ENCODE measurements around the gene KLHL9. TPM values are rescaled to one million over a fixed set of nuclear protein-coding genes. Genes with fewer than 3 reads are reported as not detected.
"Not testable (repeated sequence)": the region's sequence is repeated elsewhere in the genome, so short reads cannot be mapped to it uniquely, and the experiment has no call there.

Gene KLHL9
- total RNA-seq (24.8 TPM), polyA plus RNA-seq (14.4 TPM)
- long read RNA-seq, donor 1, full-length matches to known transcripts, result 2 of 2 reads
- long read RNA-seq, donor 1, partial matches to known transcripts, result 0 of 2 reads
- long read RNA-seq, donor 1, other reads (novel, unspliced or antisense), result 0 of 2 reads
- long read RNA-seq, donor 2, result 0 reads
- long read RNA-seq, donor 3, full-length matches to known transcripts, result 36 of 36 reads
- long read RNA-seq, donor 3, partial matches to known transcripts, result 0 of 36 reads
- long read RNA-seq, donor 3, other reads (novel, unspliced or antisense), result 0 of 36 reads
- long read RNA-seq, donor 4, full-length matches to known transcripts, result 14 of 14 reads
- long read RNA-seq, donor 4, partial matches to known transcripts, result 0 of 14 reads
- long read RNA-seq, donor 4, other reads (novel, unspliced or antisense), result 0 of 14 reads
- long read RNA-seq, donor 5, full-length matches to known transcripts, result 44 of 44 reads
- long read RNA-seq, donor 5, partial matches to known transcripts, result 0 of 44 reads
- long read RNA-seq, donor 5, other reads (novel, unspliced or antisense), result 0 of 44 reads
- long read RNA-seq, donor 6, full-length matches to known transcripts, result 17 of 17 reads
- long read RNA-seq, donor 6, partial matches to known transcripts, result 0 of 17 reads
- long read RNA-seq, donor 6, other reads (novel, unspliced or antisense), result 0 of 17 reads
- long read RNA-seq, donor 7, full-length matches to known transcripts, result 31 of 31 reads
- long read RNA-seq, donor 7, partial matches to known transcripts, result 0 of 31 reads
- long read RNA-seq, donor 7, other reads (novel, unspliced or antisense), result 0 of 31 reads
- long read RNA-seq, donor 8, full-length matches to known transcripts, result 9 of 9 reads
- long read RNA-seq, donor 8, partial matches to known transcripts, result 0 of 9 reads
- long read RNA-seq, donor 8, other reads (novel, unspliced or antisense), result 0 of 9 reads
- long read RNA-seq, donor 9, full-length matches to known transcripts, result 19 of 19 reads
- long read RNA-seq, donor 9, partial matches to known transcripts, result 0 of 19 reads
- long read RNA-seq, donor 9, other reads (novel, unspliced or antisense), result 0 of 19 reads
- long read RNA-seq, donor 10, full-length matches to known transcripts, result 17 of 17 reads
- long read RNA-seq, donor 10, partial matches to known transcripts, result 0 of 17 reads
- long read RNA-seq, donor 10, other reads (novel, unspliced or antisense), result 0 of 17 reads

- peaks cover 13 to 14% of the 10 kb centered on the region in 2 donors for H3K4me1 ChIP-seq (ENCODE audit: control insufficient read depth in 2 of 2, insufficient read depth in 2 of 2, low read length in 2 of 2)
- no peaks in the 10 kb centered on the region for H3K27me3 ChIP-seq (ENCODE audit: control insufficient read depth in 2 of 2, insufficient read depth in 1 of 2, low read length in 1 of 2)
- peak; percentile 73 to 93 (median 85) for DNase-seq (ENCODE audit: low read depth in 6 of 9, low spot score in 9 of 9)
- peaks cover 0 to 8% of the 10 kb centered on the region in 2 donors for H3K36me3 ChIP-seq (ENCODE audit: control insufficient read depth in 2 of 2, insufficient read depth in 2 of 2, low read length in 1 of 2)
- under 1% methylated on average over 55 of the region's 55 CpGs for WGBS
- H3K27ac ChIP-seq (ENCODE audit: low read depth in 1 of 2, low read length in 1 of 2), result peak within 1 kb of the TSS; percentile 91 to 96
- H3K4me3 ChIP-seq (ENCODE audit: low read length in 2 of 2), result peak within 1 kb of the TSS; percentile 92 to 99
- no peaks in the 10 kb centered on the region for H3K9me3 ChIP-seq (ENCODE audit: control insufficient read depth in 2 of 2, insufficient read depth in 1 of 2, low read length in 1 of 2)
Measured at GRCh38 chr9:21334701-21335632, at the start of gene KLHL9. TSS of gene KLHL9 (minus strand) at chr9:21335404. CDS start at chr9:21334859, 545 bp downstream.

- H3K4me1 ChIP-seq (ENCODE audit: control insufficient read depth in 2 of 2, insufficient read depth in 2 of 2, low read length in 2 of 2), result no peaks in the 10 kb centered on the region
- DNase-seq (ENCODE audit: low read depth in 6 of 9, low spot score in 9 of 9), result no peak
- no peaks in the 10 kb centered on the region for H3K36me3 ChIP-seq (ENCODE audit: control insufficient read depth in 2 of 2, insufficient read depth in 2 of 2, low read length in 1 of 2)
- H3K4me3 ChIP-seq (ENCODE audit: low read length in 2 of 2), result no peak overlapping the region
- no peaks in the 10 kb centered on the region for H3K9me3 ChIP-seq (ENCODE audit: control insufficient read depth in 2 of 2, insufficient read depth in 1 of 2, low read length in 1 of 2)
- no peak overlapping the region for H3K27ac ChIP-seq (ENCODE audit: low read depth in 1 of 2, low read length in 1 of 2)
- H3K27me3 ChIP-seq (ENCODE audit: control insufficient read depth in 2 of 2, insufficient read depth in 1 of 2, low read length in 1 of 2), result no peaks in the 10 kb centered on the region
- WGBS, result 66% methylated on average over 4 of the region's 4 CpGs
Measured at GRCh38 chr9:21383627-21384026, 48.4 kb upstream of the KLHL9 start.

- Histone ChIP-seq H3K9me3 (ENCODE audit: control insufficient read depth in 2 of 2, insufficient read depth in 1 of 2, low read length in 1 of 2) (no peaks in the 10 kb centered on the region), H3K27ac (ENCODE audit: low read depth in 1 of 2, low read length in 1 of 2) (no peak overlapping the region), H3K4me1 (ENCODE audit: control insufficient read depth in 2 of 2, insufficient read depth in 2 of 2, low read length in 2 of 2) (no peaks in the 10 kb centered on the region), H3K4me3 (ENCODE audit: low read length in 2 of 2) (no peak overlapping the region), H3K27me3 (ENCODE audit: control insufficient read depth in 2 of 2, insufficient read depth in 1 of 2, low read length in 1 of 2) (no peaks in the 10 kb centered on the region), H3K36me3 (ENCODE audit: control insufficient read depth in 2 of 2, insufficient read depth in 2 of 2, low read length in 1 of 2) (no peaks in the 10 kb centered on the region)
- 77% methylated on average over 5 of the region's 5 CpGs for WGBS
- DNase-seq (ENCODE audit: low read depth in 6 of 9, low spot score in 9 of 9), result peak in 1 of 9 donors; percentile 29
Measured at GRCh38 chr9:21381448-21382339, 46.5 kb upstream of the KLHL9 start.

- H3K27ac ChIP-seq (ENCODE audit: low read depth in 1 of 2, low read length in 1 of 2); H3K9me3 ChIP-seq (ENCODE audit: control insufficient read depth in 2 of 2, insufficient read depth in 1 of 2, low read length in 1 of 2); H3K36me3 ChIP-seq (ENCODE audit: control insufficient read depth in 2 of 2, insufficient read depth in 2 of 2, low read length in 1 of 2); DNase-seq (ENCODE audit: low read depth in 6 of 9, low spot score in 9 of 9); H3K4me1 ChIP-seq (ENCODE audit: control insufficient read depth in 2 of 2, insufficient read depth in 2 of 2, low read length in 2 of 2); H3K4me3 ChIP-seq (ENCODE audit: low read length in 2 of 2); H3K27me3 ChIP-seq (ENCODE audit: control insufficient read depth in 2 of 2, insufficient read depth in 1 of 2, low read length in 1 of 2): not testable (repeated sequence)
- 97% methylated on average over 4 of the region's 4 CpGs for WGBS
Measured at GRCh38 chr9:21371467-21371866, 36.3 kb upstream of the KLHL9 start.

GRCh38 chr9:21367957-21368356, 32.8 kb upstream of the KLHL9 start, which contains the start of gene IFNA13:
TSS of gene IFNA13 (minus strand) at chr9:21368057. CDS start at chr9:21368010, 47 bp downstream.
- no peaks in the 10 kb centered on the region for H3K9me3 ChIP-seq (ENCODE audit: control insufficient read depth in 2 of 2, insufficient read depth in 1 of 2, low read length in 1 of 2)
- H3K4me1 ChIP-seq (ENCODE audit: control insufficient read depth in 2 of 2, insufficient read depth in 2 of 2, low read length in 2 of 2), result no peaks in the 10 kb centered on the region
- H3K27me3 ChIP-seq (ENCODE audit: control insufficient read depth in 2 of 2, insufficient read depth in 1 of 2, low read length in 1 of 2), result no peaks in the 10 kb centered on the region
- DNase-seq (ENCODE audit: low read depth in 6 of 9, low spot score in 9 of 9), result no peak
- WGBS, result 96% methylated on average over 3 of the region's 3 CpGs
- no peaks in the 10 kb centered on the region for H3K36me3 ChIP-seq (ENCODE audit: control insufficient read depth in 2 of 2, insufficient read depth in 2 of 2, low read length in 1 of 2)
- H3K4me3 ChIP-seq (ENCODE audit: low read length in 2 of 2), result no peak within 1 kb of the TSS
- no peak within 1 kb of the TSS for H3K27ac ChIP-seq (ENCODE audit: low read depth in 1 of 2, low read length in 1 of 2)

- WGBS, result 98% methylated on average over 1 of the region's 2 CpGs
- H3K36me3 ChIP-seq (ENCODE audit: control insufficient read depth in 2 of 2, insufficient read depth in 2 of 2, low read length in 1 of 2); H3K27me3 ChIP-seq (ENCODE audit: control insufficient read depth in 2 of 2, insufficient read depth in 1 of 2, low read length in 1 of 2); H3K27ac ChIP-seq (ENCODE audit: low read depth in 1 of 2, low read length in 1 of 2); H3K4me3 ChIP-seq (ENCODE audit: low read length in 2 of 2); H3K4me1 ChIP-seq (ENCODE audit: control insufficient read depth in 2 of 2, insufficient read depth in 2 of 2, low read length in 2 of 2); DNase-seq (ENCODE audit: low read depth in 6 of 9, low spot score in 9 of 9); H3K9me3 ChIP-seq (ENCODE audit: control insufficient read depth in 2 of 2, insufficient read depth in 1 of 2, low read length in 1 of 2): not testable (repeated sequence)
Measured at GRCh38 chr9:21367169-21367568, 32.0 kb upstream of the KLHL9 start.

GRCh38 chr9:21362287-21362686, 27.1 kb upstream of the KLHL9 start:
- Histone ChIP-seq H3K27me3 (ENCODE audit: control insufficient read depth in 2 of 2, insufficient read depth in 1 of 2, low read length in 1 of 2) (no peaks in the 10 kb centered on the region), H3K4me3 (ENCODE audit: low read length in 2 of 2) (no peak overlapping the region), H3K4me1 (ENCODE audit: control insufficient read depth in 2 of 2, insufficient read depth in 2 of 2, low read length in 2 of 2) (peaks cover 0 to 3% of the 10 kb centered on the region in 2 donors), H3K27ac (ENCODE audit: low read depth in 1 of 2, low read length in 1 of 2) (no peak overlapping the region), H3K36me3 (ENCODE audit: control insufficient read depth in 2 of 2, insufficient read depth in 2 of 2, low read length in 1 of 2) (no peaks in the 10 kb centered on the region), H3K9me3 (ENCODE audit: control insufficient read depth in 2 of 2, insufficient read depth in 1 of 2, low read length in 1 of 2) (no peaks in the 10 kb centered on the region)
- no peak for DNase-seq (ENCODE audit: low read depth in 6 of 9, low spot score in 9 of 9)
- WGBS, result 99% methylated on average over 8 of the region's 8 CpGs

Measured in thymus (tissue), 14 donors.